SK-N-SH (cell line): Measurements from ENCODE around the gene NRF1. TPM values are rescaled to one million over a fixed set of nuclear protein-coding genes. Genes with fewer than 3 reads are reported as not detected.
A peak's percentile ranks its signal among the peaks of the same experiment; 100 is the strongest.

Experiments
- CTCF ChIA-PET: fragments of 300-600, 350-600 bp; formaldehyde crosslinking; extraction: SDS; loops from one replicate; lab custom pipeline; 2021; lab: Yijun Ruan, JAX
- POLR2A ChIA-PET: fragments of 350-600 bp; sonication (Branson Sonifier 250); formaldehyde crosslinking; extraction: SDS; loops from one replicate; lab custom pipeline; 2020; ENCODE audit warnings: antibody characterized with exemption, inconsistent platforms; lab: Yijun Ruan, JAX
- DNase-seq: peaks from one replicate; pipeline ENCODE4 v3.0.0; 2012
- H2AFZ ChIP-seq: fragments of 200-600 bp; sonication (generic); 2 replicates; pipeline ENCODE4 v1.8.1; 2016; ENCODE audit warnings: antibody characterized with exemption, mild to moderate bottlenecking, low read depth
- H3F3A ChIP-seq: fragments of 200-600 bp; sonication (generic); replicated peaks from 2 replicates; pipeline ENCODE3; 2016; ENCODE audit warnings: antibody characterized with exemption, mild to moderate bottlenecking; ENCODE audit not compliant: insufficient read depth
- H3K27ac ChIP-seq, 2 experiments: fragments of 200-500 bp in 1 of 2; fragments of 200-600 bp in 1 of 2; sonication (Bioruptor generic) in 1 of 2; sonication (generic), shearing (Covaris generic) in 1 of 2; 2 replicates each; pipeline versions ENCODE4 v1.5.1 to v1.6.1; 2014 to 2016; ENCODE audit warnings: low read depth in 2 of 2, inconsistent platforms in 1 of 2, low read length in 1 of 2, mild to moderate bottlenecking in 1 of 2, mixed read lengths in 1 of 2
- H3K27me3 ChIP-seq: fragments of 200-600 bp; sonication (generic), shearing (Covaris generic); 2 replicates; pipeline ENCODE4 v1.6.1; 2016; ENCODE audit warnings: mixed run types; ENCODE audit not compliant: insufficient read depth
- H3K36me3 ChIP-seq, 2 experiments: fragments of 200-500 bp in 1 of 2; fragments of 200-600 bp in 1 of 2; sonication (Bioruptor generic) in 1 of 2; sonication (generic) in 1 of 2; replicated peaks in 1 of 2; 2 replicates each; pipeline versions ENCODE3 to v1.5.1; 2014 to 2016; ENCODE audit warnings: low read length in 1 of 2, mild to moderate bottlenecking in 1 of 2; ENCODE audit not compliant: insufficient read depth in 2 of 2, control insufficient read depth in 1 of 2
- H3K4me1 ChIP-seq, 2 experiments: fragments of 200-500 bp in 1 of 2; fragments of 200-600 bp in 1 of 2; sonication (Bioruptor generic) in 1 of 2; sonication (generic), shearing (Covaris generic) in 1 of 2; 2 replicates each; pipeline versions ENCODE4 v1.5.1 to v1.6.1; 2014 to 2016; ENCODE audit warnings: low read depth in 1 of 2, low read length in 1 of 2, mixed run types in 1 of 2; ENCODE audit not compliant: insufficient read depth in 2 of 2, control insufficient read depth in 1 of 2
- H3K4me2 ChIP-seq: fragments of 200-600 bp; sonication (generic), shearing (Covaris generic); 2 replicates; pipeline ENCODE4 v1.6.1; 2017; ENCODE audit warnings: mixed run types
- H3K4me3 ChIP-seq, 2 experiments: fragments of 200-500 bp in 1 of 2; fragments of 200-600 bp in 1 of 2; sonication (Bioruptor generic) in 1 of 2; sonication (generic), shearing (Covaris generic) in 1 of 2; 2 replicates each; pipeline versions ENCODE4 v1.5.1 to v1.8.1; 2014 to 2016; ENCODE audit warnings: low read depth in 2 of 2, inconsistent platforms in 1 of 2, low read length in 1 of 2, mild to moderate bottlenecking in 1 of 2, mixed read lengths in 1 of 2, moderate library complexity in 1 of 2
- H3K79me2 ChIP-seq: fragments of 200-600 bp; sonication (generic); 2 replicates; pipeline ENCODE4 v1.8.1; 2017; ENCODE audit warnings: mild to moderate bottlenecking; ENCODE audit not compliant: insufficient read depth
- H3K9ac ChIP-seq: fragments of 200-600 bp; sonication (generic); 2 replicates; pipeline ENCODE4 v1.6.1; 2017; ENCODE audit warnings: mixed run types
- H3K9me2 ChIP-seq: fragments of 200-600 bp; sonication (generic); 2 replicates; pipeline ENCODE4 v1.6.1; 2017; ENCODE audit warnings: mixed run types
- H3K9me3 ChIP-seq: fragments of 200-600 bp; sonication (generic); 2 replicates; pipeline ENCODE4 v1.6.1; 2017; ENCODE audit warnings: mixed run types, mild to moderate bottlenecking, moderate library complexity
- H4K20me1 ChIP-seq: fragments of 200-600 bp; sonication (generic); 2 replicates; pipeline ENCODE4 v1.6.1; 2017; ENCODE audit warnings: mild to moderate bottlenecking, mixed run types; ENCODE audit not compliant: insufficient read depth
- GATA2 ChIP-seq: sonication (generic); formaldehyde crosslinking; IDR thresholded peaks from 2 replicates; pipeline ENCODE4 v1.5.0; 2020; ENCODE audit warnings: mild to moderate bottlenecking, missing genetic modification reagents
- MAX ChIP-seq: IDR thresholded peaks from 2 replicates; pipeline ENCODE4 v1.4.0; 2012; ENCODE audit warnings: low read depth
- MXI1 ChIP-seq: IDR thresholded peaks from 2 replicates; pipeline ENCODE4 v1.6.1; 2012; ENCODE audit warnings: mild to moderate bottlenecking, low read depth, low read length, improper control_type of control experiment
- RFX5 ChIP-seq: IDR thresholded peaks from 2 replicates; pipeline ENCODE4 v1.6.1; 2012; ENCODE audit warnings: mild to moderate bottlenecking, improper control_type of control experiment, low read length
- SIN3A ChIP-seq: IDR thresholded peaks from 2 replicates; pipeline ENCODE4 v1.6.1; 2012; ENCODE audit warnings: low read depth, mild to moderate bottlenecking, low read length, moderate library complexity, borderline replicate concordance
- TCF12 ChIP-seq: IDR thresholded peaks from 2 replicates; pipeline ENCODE4 v1.4.0; 2012
- WGBS: methylation state at CpG from one replicate; pipeline ENCODE4 v1.1.6; 2017; ENCODE audit warnings: low lambda C conversion rate; 5-methylcytosine and 5-hydroxymethylcytosine counted together
- polyA plus RNA-seq, 3 experiments: library from polyadenylated mRNA; depleted of rRNA; stranded (reverse); fragments of >200 nt; gene quantifications; 2 replicates each; pipeline ENCODE4 v1.2.3, GENCODE V29; 2012

Gene NRF1
- polyA plus RNA-seq, 1 of the 3 experiments (the other 2 are of a cell fraction), result 10.9 TPM

- H4K20me1 ChIP-seq, result no peaks in the 10 kb centered on the region
- H3K27me3 ChIP-seq, result no peaks in the 10 kb centered on the region
- H3K9me3 ChIP-seq, result no peaks in the 10 kb centered on the region
- no peak overlapping the region for H3K4me2 ChIP-seq
- POLR2A ChIA-PET, result no interaction called here
- peaks cover 0 to 4% of the 10 kb centered on the region in 2 experiments for H3K36me3 ChIP-seq
- H3K4me1 ChIP-seq, result peaks cover 2 to 9% of the 10 kb centered on the region in 2 experiments; a peak in 2 of 4 replicates
- peaks cover 15% of the 10 kb centered on the region for H3F3A ChIP-seq
- peaks cover 28% of the 10 kb centered on the region for H3K79me2 ChIP-seq
- H3K9ac ChIP-seq, result no peak overlapping the region
- H2AFZ ChIP-seq, result no peak overlapping the region
- no peaks in the 10 kb centered on the region for H3K9me2 ChIP-seq
- H3K27ac ChIP-seq, result no peak overlapping the region
- DNase-seq, result no peak
- 98% methylated on average over 2 of the region's 2 CpGs for WGBS
- TF ChIP-seq GATA2 (no peak), MAX (no peak)
- TF ChIP-seq, all 33 proteins: peak for 0
- H3K4me3 ChIP-seq, result no peak overlapping the region
- CTCF ChIA-PET, result interaction anchor here (0.5 to 6.3 kb wide), 13 partner anchors 8 to 422 kb away, joined by 3 to 74 read pairs (median 4); partner anchors contain the start of genes NRF1 and STRIP2
These were observed 28.9 kb downstream of the NRF1 start for GRCh38 chr7:129640400-129640799.

GRCh38 chr7:129642871-129643549, 31.5 kb downstream of the NRF1 start:
- H3K9me2 ChIP-seq, result no peaks in the 10 kb centered on the region
- no peaks in the 10 kb centered on the region for H3K27me3 ChIP-seq
- H2AFZ ChIP-seq, result no peak overlapping the region
- peaks cover 2 to 9% of the 10 kb centered on the region in 2 experiments; a peak in 2 of 4 replicates for H3K4me1 ChIP-seq
- no peaks in the 10 kb centered on the region for H3K36me3 ChIP-seq
- POLR2A ChIA-PET, result interaction anchor here (0.5 kb wide), 1 partner anchor 20 kb away, joined by 3 read pairs; no protein-coding TSS in a partner anchor
- CTCF ChIA-PET, result interaction anchor here (0.6 to 6.3 kb wide), 34 partner anchors 9 to 844 kb away, joined by 3 to 74 read pairs (median 6); partner anchors contain the start of genes AHCYL2, NRF1 and SMKR1
- peaks cover 11% of the 10 kb centered on the region for H3F3A ChIP-seq
- H4K20me1 ChIP-seq, result no peaks in the 10 kb centered on the region
- no peak overlapping the region for H3K4me3 ChIP-seq
- WGBS, result 89% methylated on average over 4 of the region's 4 CpGs
- peaks cover 13% of the 10 kb centered on the region; the same call in 1 of the 2 replicates for H3K79me2 ChIP-seq
- no peaks in the 10 kb centered on the region for H3K9me3 ChIP-seq
- TF ChIP-seq SIN3A (no peak), TCF12 (0 out of 2 replicates have a peak, but pooled peaks have one; percentile 15)
- no peak for DNase-seq
- no peak overlapping the region for H3K9ac ChIP-seq
- no peak overlapping the region; a peak in 1 of 4 replicates for H3K27ac ChIP-seq
- no peak overlapping the region for H3K4me2 ChIP-seq

- no peak overlapping the region for H2AFZ ChIP-seq
- WGBS, result 83% methylated on average over 6 of the region's 6 CpGs
- H3K27ac ChIP-seq, result no peak overlapping the region
- H3K36me3 ChIP-seq, result peaks cover 0 to under 1% of the 10 kb centered on the region in 2 experiments
- peaks cover 13% of the 10 kb centered on the region; the same call in 1 of the 2 replicates for H3K79me2 ChIP-seq
- H4K20me1 ChIP-seq, result no peaks in the 10 kb centered on the region
- H3K4me2 ChIP-seq, result peak overlapping the region; percentile 20
- H3K9me3 ChIP-seq, result no peaks in the 10 kb centered on the region
- no peak overlapping the region; the same call in 1 of the 2 replicates for H3K9ac ChIP-seq
- no peaks in the 10 kb centered on the region for H3K27me3 ChIP-seq
- peaks cover 11% of the 10 kb centered on the region for H3F3A ChIP-seq
- H3K4me1 ChIP-seq, result peaks cover 2 to 9% of the 10 kb centered on the region in 2 experiments; a peak in 2 of 4 replicates
- ChIA-PET CTCF (interaction anchor here (0.6 to 6.3 kb wide), 52 partner anchors 8 to 843 kb away, joined by 3 to 74 read pairs (median 4); partner anchors contain the start of genes AHCYL2, NRF1 and SMKR1), POLR2A (interaction anchor here (0.5 kb wide), 1 partner anchor 21 kb away, joined by 3 read pairs; no protein-coding TSS in a partner anchor)
- H3K4me3 ChIP-seq, result no peak overlapping the region
- DNase-seq, result no peak
- TF ChIP-seq RFX5 (no peak), MXI1 (0 out of 2 replicates have a peak, but pooled peaks have one; percentile 32)
- no peaks in the 10 kb centered on the region for H3K9me2 ChIP-seq
These were observed 32.1 kb downstream of the NRF1 start for GRCh38 chr7:129643550-129644170.
